NK-92 treated with Interleukin-12 subunit alpha and Interleukin-12 subunit beta, amount 100 ng/mL, for 24 hours (cell line): ENCODE measurements around the gene PFDN2.
"Not testable (repeated sequence)": the region's sequence is repeated elsewhere in the genome, so short reads cannot be mapped to it uniquely, and the experiment has no call there.

Experiments
- DNase-seq: peaks from one replicate; lab custom pipeline; 2025; lab: John Stamatoyannopoulos, UW

PFDN2 gene

DNA sequence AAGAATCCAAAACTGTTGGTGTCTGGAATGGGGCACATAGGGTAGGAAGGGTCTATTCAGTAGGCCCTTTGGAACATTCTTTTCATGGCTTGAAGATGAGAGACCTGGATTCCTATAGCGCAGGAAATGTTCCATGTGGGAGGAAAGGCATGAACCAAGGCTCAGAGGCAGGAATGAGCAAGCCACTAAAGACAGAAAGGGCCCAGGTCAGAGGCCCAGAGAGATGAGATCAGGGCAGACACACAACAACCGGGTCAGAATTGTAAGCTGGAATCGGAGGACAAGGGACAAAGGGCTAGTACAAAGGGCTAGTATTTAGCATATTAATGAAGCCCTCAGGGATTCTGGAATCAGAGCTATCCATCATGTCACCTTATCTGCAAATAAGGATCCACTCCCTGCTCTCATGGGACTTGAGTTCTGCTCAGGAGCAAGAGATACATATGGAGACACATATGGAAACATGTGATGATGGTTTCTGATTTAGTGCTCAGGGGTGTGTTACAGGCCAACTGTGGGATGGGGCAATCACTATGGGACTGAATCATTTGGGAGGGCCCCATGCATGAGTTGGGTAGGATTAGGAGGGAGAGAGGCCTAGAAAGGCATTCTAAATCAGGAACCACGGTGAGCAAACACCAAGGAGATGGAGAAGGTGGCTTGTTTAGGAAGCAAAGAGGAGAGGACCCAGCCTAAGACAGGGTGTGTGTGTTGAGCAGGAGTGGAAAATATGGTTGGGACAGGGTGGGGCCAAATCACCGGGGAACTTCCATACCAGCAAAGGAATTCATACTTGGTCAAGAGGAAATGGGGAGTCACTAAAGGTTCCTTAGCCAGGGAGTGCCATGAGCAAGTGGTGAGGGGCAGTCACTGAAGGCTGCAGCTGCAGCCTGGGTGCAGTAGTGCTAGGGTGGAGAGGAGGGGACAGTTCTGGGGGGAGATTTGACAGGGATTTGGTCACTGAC lies 37.1 kb downstream of the PFDN2 start:
- no peak for DNase-seq

DNA sequence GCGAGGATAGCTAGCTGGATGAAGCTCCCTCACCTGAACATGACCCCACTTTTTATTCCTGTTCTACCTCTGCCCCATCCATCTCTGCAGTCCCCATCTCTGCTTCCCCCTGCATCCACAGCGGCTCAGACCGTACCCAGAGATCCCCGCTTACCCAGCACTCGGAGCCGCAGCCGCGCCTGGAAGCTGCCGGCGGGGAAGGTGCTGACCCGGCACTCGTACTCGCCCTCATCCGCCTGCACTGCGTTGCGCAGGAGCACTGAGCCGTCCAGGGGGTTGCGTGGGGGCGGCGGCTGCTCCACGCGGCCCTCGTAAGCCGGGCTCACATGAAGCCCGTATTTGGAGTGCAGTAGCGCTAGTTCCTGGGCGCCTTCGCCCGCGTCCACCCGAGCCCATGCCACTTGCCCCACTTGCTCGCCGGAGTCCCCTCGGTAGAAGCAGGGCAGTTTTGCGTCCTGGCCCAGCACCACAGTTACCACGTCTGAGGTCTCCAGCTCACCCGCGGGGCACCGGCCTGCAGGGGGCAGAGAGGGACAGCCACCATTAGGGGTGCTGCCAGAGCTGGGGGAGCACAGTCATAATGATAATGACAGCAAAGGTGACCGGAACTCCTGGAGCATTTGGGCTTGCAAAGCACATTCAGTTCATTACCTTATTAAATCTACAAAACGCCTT lies 38.3 kb downstream of the PFDN2 start:
- DNase-seq = no peak

DNA sequence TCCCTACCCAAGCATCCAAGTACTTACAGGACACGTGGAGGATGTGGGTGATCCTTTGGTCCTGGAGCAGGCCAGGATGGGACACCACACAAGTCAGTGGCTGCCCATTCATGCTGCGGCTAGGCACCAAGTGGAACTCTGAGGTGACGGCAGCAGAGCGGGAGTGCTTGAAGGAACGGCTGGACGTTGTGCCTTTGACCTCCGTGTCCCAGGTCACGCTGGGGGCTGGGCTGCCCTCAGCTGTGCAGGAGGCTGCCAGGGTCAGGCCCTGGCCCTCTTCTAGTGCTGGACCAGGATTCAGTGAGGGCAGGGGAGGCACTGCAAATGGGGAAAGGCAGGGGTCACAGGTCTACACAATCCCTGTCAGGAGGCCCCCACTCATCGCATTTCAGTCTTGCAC lies 40.4 kb downstream of the PFDN2 start:
- DNase-seq = no peak

DNA sequence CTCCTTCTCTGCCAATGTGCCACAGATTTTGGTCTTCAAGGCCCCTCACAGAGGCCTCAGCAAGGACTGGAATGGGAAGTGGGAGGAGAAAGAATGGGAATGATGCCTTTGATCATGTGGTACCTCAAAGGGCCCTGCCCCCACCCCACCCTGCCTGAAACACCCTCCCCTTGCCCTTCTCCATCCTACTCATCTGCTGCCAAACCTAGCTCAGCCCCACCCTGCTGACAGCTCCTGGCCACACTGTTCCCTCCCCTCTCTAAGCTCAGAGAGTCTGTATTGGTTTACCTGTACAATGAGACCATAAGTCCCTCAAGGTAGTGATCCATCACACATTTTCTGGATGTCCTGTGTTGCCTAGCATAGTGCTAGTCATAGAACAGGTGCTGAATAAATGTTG lies 41.4 kb downstream of the PFDN2 start:
- DNase-seq = no peak

DNA sequence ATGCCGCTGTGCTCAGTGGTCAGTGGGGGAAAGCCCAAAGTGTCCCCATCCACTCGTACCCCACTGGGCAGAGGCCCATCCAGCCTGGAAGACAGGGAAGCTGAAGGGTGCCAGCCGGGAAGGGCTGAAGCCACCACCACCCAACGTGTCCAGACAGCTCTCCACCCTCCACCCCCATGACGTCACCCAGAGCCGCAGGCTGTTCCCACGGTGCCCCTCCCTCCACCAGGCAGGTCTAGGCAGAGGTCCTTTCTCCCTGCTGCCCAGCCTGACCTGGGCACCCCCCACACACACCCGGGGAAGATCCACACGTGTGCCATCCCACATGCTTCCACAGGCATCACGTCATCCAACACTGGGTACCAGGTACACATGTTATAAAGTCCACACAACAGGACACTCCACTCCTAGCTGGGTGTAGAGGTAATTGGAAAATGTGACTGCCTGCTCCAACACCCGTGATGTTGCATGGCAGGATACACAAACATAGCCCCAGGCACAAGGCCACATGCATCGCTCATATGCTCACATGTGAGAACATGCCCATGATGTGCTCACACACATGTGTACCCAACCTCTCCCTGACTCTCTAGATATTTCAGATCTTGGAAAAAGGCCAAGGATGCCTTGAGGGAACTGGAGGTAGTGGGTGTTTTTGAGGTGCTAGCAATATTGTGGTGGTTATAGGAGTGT lies 43.0 kb downstream of the PFDN2 start:
- DNase-seq = no peak

DNA sequence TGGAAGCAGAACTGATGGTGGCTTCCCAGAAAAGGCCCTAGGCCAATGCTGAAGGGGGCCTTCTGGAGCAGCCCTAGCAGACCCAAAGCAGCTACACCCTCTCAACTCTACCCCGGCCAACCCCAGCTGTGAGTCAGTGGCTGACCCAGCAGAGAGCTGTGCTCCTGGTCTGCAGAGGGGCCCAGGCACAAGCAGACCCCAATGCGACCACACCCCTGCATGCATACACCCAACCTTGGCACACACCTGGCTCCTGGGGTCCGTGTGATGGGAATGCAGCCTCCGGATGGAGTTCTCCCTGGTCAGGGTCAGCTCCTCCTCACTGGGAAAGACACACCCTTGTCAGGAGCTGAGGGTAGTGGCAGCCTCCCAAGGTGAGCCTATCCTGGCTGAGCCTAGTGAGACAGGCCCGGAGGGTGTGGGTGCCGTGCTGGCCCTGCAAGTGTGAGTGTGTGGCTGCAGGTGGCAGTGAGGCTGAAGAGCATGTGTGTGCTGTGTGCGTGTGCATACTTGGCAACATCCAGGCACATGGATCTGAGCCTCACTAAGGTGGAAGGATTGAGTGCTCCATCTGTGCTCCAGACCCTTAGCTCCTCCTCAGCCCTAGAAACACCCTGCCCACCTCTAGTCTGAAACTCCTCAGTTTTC lies 44.2 kb downstream of the PFDN2 start:
- DNase-seq = no peak

DNA sequence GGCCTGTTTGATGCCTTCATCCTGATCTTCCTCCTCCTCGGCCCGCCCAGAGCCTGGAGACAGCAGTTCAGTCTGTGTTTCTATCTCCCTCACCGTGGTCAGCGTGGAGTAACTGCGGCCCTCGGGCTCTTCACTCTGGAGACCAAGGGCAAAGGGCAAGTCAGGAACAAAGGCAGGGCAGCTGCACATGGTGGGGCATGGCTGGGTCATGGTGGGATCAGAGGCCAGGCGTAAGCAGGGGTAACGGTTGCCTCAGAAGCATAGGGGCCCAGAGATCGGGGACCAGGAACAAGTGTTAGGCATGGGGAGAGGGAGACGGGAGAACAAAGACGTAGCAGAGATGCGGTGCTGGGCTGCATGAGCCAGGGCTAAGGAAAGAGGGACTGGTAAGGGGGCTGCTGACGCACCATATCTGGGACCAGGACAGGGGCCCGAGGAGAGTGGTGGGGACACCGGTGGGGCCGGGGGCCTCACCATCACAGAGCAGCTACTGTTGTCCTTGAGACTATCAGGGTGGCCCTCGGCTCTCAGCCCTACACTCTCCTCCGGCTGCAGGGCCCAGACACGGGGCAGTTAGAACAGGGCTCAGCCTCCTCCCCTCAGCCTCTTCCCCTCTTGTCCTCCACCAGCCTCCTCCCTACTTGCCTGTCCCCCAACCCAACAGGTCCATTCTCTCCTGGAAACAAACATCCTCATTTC lies 44.9 kb downstream of the PFDN2 start:
- DNase-seq = no peak

DNA sequence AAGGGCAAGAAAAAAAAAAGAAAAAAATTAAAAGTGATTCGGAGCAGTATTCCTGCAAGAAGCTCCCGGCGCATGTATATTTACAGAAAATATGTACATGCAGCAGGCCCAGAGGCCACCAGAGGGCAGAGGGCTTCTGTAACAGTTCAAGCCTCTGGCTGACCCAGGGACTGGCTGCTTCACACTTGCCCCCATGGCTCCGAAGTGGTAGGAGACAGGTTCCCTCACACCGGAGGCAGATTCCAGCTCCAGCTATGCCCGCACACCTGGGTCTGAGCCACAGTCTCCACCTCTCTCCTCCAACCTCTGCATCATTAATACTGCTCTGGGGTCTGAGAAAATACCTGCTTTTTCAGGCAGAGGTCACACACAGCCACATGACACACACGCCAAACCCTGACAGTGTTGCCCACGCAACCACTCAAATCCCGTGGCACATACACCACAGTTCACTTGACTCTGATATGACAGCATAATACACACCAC lies 45.9 kb downstream of the PFDN2 start:
- peak; percentile 31 for DNase-seq

DNA sequence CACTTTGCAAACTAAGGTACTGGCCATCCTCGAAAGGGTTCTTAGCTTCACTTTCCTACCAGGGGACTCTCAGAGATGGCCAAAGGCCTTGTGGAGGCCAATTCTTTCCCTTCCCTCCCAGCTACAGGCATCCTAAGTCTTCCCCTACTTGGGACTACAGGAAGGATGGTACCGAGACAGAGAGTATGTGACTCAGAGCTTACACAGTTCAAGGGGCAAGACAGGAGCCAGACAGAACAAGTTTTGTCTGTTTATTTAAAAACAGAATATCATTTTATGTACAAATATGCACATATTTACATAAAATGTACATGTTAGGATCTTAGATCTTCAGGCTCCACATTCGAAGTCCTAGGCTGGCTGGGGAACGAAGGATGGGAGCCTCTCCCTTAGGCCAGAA lies 47.1 kb downstream of the PFDN2 start:
- no peak for DNase-seq

DNA sequence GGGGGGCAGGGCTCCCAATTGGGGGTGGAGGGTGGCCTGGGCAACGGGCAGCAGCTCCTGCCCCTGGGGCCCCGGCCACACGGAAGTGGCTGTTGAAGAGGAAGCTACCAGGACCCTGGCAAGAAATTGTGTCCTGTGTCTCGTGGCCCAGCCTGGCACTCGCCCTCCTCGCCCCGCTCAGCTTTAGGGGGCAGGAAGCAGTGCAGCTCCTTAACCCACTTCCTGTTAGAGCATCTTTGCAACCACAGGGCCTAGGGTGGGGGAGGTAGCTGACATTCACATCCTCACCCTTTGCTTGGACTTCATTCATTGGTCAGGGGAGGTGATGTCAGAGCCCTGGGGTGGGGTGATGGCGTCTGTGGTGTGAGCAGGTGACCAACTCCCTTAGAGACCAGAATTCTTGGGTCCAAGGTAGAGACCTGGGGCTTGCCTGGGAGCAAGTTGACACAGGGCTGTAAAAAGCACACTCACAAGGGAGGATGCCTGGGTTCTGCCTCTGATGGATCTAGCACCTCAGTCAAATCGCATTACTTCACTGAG lies 48.0 kb downstream of the PFDN2 start, which contains the start of gene ARHGAP30:
ARHGAP30 (minus strand) TSS at position 161 of the 540 bp plus-strand sequence. CDS start 267 bp downstream, outside the sequence.
- peak; percentile 96 for DNase-seq

DNA sequence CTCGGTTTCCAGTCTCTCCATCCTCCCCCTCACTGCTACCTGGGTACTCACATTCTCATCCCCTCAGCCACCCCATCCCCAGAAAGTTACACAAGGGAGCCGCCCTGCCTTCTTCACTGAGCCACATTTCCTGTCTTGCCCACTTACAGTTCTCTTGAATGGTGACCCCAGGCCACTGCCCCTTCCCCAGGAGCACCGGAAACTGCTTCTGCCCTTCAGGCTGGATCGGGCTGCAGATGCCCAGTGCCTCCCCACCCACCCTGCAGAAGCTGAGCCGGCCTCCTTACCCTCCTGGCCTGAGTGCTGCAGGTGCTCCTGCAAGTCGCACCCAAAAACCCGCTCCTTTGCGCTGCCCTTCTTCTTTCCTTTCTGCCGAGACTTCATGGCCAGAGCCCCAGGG lies 48.6 kb downstream of the PFDN2 start:
- peak; percentile 65 for DNase-seq

DNA sequence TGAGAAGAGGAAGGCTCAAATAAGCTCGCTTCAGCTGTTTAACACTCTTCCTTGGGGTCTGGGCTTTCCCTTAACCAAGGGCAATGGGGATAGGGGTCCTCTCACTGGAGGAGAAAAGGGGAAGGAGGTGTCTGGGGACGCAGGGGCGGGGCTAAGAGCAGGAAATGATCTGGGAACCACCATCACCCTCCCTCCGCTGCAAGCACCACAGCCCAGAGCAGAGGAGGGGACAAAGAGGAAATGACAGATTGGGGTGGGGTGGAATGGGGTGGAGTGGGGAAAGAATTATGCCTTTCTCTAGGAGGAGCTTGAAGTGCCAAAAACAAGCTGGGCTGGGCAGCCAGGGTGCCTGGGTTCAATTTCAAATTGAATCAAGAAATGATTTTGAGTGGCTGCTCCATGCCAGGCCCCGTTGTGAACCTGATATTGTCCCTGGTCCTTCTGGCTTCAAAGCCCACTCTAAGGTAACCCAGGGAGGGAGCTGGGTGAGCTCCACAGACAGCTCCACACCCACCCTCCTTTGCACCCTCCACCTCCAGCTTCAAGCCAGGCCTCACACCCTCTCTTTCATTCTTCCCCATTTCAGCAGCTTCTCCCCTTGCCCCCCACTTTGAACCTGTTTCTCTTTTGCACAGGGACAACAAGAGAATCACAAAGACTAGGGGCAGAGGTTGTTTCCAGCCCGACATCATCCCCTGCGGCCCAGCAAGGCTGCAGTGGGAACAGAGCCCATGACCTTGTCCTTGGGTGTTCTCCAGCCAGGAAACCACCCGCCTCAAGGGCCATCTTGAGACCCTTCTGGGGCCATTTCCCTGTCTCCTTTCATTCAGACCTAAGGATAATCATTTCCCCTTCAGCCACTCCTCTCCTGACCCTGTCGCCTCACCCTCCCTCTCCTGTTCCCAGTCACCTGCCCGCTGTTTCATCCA lies 49.3 kb downstream of the PFDN2 start:
- DNase-seq = peak; percentile 80

DNA sequence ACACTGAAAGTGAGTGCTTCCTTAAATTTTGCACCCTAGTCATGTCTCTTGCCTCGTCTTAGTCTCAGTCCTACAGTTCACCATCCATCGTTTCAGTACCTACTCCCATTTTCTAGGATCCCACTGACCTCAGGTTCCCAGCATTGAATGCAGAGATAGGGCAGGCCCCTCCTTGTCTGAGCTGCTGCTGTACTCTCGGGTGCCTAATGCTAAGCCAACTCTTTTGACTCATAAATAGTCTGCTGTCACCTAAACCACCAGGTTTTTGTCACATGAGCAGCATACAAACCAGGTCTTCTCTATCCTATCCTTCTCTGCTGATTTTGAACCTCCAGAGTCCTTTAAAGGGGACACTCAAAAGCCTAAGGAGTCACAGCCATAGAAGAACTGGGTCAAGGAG lies 51.1 kb downstream of the PFDN2 start:
- DNase-seq = no peak

DNA sequence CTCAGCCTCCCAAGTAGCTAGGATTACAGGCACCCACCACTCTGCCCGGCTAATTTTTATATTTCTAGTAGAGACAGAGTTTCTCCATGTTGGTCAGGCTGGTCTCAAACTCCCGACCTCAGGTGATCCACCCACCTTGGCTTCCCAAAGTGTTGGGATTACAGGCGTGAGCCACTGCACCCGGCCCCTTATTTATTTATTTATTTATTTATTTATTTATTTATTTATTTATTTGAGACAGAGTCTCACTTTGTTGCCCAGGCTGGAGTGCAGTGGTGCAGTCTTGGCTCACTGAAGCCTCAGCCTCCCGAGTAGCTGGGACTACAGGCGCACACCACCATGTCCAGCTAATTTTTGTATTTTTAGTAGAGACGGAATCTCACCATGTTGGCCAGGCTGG lies 52.2 kb downstream of the PFDN2 start:
- DNase-seq = not testable (repeated sequence)

DNA sequence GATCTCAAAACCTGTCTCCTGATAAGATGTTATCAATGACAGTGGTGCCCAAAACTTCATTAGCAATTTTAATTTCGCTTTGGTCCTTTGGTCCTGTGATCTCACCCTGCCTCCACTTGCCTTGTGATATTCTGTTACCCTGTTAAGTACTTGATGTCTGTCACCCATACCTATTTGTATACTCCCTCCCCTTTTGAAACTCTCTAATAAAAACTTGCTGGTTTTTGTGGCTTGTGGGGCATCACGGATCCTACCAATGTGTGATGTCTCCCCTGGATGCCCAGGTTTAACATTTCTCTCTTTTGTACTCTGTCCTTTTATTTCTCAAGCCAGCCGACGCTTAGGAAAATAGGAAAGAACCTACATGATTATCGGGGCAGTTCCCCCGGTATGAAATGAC lies 53.9 kb downstream of the PFDN2 start:
- DNase-seq = not testable (repeated sequence)

DNA sequence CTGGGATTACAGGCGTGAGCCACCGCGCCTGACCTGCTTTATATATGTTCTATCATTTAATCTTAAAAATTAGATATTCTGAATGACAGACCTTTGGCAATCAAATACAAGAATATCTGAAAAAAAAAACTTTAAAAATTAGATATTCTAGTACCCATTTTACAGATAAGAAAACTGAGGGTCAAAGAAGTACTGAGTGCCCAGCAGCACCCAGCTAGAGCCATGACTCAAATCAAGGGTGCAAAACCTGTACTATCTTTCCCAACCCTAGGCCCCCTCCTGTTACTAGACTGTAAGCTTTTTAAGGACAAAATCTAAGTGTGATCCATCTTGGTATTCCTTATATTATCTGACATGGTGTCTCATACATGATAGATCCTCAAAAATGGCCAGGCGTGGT lies 56.4 kb downstream of the PFDN2 start:
- no peak for DNase-seq

DNA sequence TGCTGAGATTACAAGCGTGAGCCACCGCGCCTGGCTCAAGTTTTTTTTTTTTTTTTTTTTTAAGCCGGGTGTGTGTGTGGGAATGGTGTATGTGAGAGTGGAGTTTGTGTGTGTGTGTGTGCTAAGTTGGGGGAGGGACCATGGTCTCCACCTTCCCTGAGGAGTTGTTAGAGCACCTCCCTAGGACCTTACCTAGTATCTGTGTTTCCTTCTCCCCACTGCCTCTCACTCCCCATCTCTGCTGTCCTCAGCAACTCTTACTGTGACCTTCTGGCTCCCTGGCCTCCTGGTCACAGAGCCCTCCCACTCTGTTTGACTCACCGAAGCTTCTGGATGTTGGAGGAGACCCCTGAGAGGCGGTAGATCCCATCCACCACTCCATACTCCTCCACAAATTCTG lies 58.5 kb downstream of the PFDN2 start:
- DNase-seq = no peak

DNA sequence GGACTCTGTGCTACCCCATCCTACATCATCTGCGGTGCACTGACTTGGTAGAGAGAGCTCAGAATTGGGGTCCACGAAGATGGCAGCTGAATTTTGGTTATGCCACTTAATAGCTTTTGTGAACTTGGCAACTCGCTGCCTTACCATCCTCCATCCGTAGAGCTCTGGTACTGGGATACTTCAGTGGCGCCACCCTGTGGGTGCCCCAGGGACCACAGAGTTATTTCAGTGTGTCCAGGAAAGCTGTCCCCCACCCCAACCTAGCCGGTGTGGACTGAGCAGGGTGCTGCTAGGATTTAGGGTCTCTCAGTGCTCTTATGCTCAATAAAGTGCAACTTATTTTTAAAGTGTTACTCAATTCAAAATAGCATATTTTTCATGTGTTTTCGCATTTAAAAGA lies 63.0 kb downstream of the PFDN2 start:
- no peak for DNase-seq

DNA sequence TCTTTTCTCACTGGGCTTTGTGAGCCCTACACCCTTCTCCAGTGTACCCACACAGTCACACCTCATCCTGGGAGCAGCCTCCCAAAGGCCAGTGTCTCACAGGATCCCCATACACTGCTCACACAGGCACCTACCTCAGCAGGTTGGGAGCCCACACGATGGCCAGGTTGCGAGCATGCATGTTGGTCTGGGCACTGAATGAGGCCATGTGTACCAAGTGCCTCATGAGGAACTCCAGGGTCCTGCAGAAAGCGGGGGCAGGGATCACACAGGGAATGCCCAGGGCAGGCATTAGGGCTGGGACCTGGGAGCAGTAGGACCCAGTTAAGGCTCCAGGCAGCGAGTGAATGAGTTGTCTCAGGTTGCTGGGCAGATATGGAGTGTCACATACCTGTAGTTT lies 63.6 kb downstream of the PFDN2 start:
- no peak for DNase-seq

DNA sequence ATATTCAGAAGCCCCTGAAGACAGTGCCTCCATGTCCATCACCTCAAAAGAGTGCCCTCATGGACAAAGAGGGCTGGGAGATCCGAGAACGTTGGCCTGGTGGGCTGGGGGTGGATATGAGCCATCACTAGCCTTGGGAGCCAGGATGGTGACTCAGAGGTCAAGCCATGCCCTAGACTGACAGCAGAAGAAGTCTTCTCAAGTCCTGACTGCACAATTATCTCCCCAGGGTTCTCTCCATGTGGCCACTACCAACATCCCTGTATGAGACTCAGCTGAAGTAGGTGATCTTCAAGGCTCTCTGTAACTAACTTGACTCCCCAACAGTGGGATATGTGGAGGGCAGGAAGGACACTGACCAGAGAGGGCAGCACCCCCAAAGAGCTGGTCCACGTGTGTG lies 64.9 kb downstream of the PFDN2 start:
- DNase-seq = no peak
